IMR-90 (cell line): ENCODE measurements around the gene SREBF2. TPM values are rescaled to one million over a fixed set of nuclear protein-coding genes. Genes with fewer than 3 reads are reported as not detected.
A peak's percentile ranks its signal among the peaks of the same experiment; 100 is the strongest.

ENCODE experiments used
- ATAC-seq: fragments of 200-7000 bp; cut with Tn5 transposase; 2 replicates; pipeline ENCODE4 v1.9.1; 2020; ENCODE audit warnings: low read depth, mild to moderate bottlenecking, moderate library complexity
- BruUV-seq: library from RNA; stranded (reverse); fragments of 400-500 nt; replicated peaks from 2 replicates; lab custom pipeline; 2021; lab: Mats Ljungman, UMichigan
- CTCF ChIA-PET: fragments of 300-600 bp; formaldehyde crosslinking; extraction: SDS; loops from one replicate; lab custom pipeline; 2021; ENCODE audit warnings: antibody characterized with exemption; lab: Yijun Ruan, JAX
- POLR2A ChIA-PET: fragments of 300-600 bp; sonication (Branson Sonifier 250); formaldehyde crosslinking; loops from one replicate; lab custom pipeline; 2022; ENCODE audit warnings: antibody characterized with exemption; ENCODE audit not compliant: unreplicated experiment; lab: Charles Lee
- DNase-seq: peaks from one replicate; pipeline ENCODE4 v3.0.0; 2013
- H2AFZ ChIP-seq: replicated peaks from 2 replicates; pipeline ENCODE3; 2013; ENCODE audit warnings: low read length, mild to moderate bottlenecking; ENCODE audit not compliant: poor library complexity
- H2AK5ac ChIP-seq: 2 replicates; pipeline ENCODE4 v1.6.1; 2013; ENCODE audit warnings: low read depth, low read length, inconsistent platforms
- H2AK9ac ChIP-seq: replicated peaks from 2 replicates; pipeline ENCODE3; 2013; ENCODE audit warnings: mild to moderate bottlenecking, low read depth, low read length, moderate library complexity; ENCODE audit not compliant: poor library complexity
- H2BK120ac ChIP-seq: 2 replicates; pipeline ENCODE4 v1.6.1; 2013; ENCODE audit warnings: low read depth, low read length, inconsistent platforms
- H2BK15ac ChIP-seq: 3 replicates; pipeline ENCODE4 v1.6.1; 2013; ENCODE audit warnings: low read depth, low read length, inconsistent platforms
- H2BK20ac ChIP-seq: 2 replicates; pipeline ENCODE4 v1.6.1; 2013; ENCODE audit warnings: low read depth, mild to moderate bottlenecking, inconsistent platforms, low read length, moderate library complexity
- H2BK5ac ChIP-seq: 2 replicates; pipeline ENCODE4 v1.6.1; 2013; ENCODE audit warnings: mild to moderate bottlenecking, low read depth, low read length, inconsistent platforms; ENCODE audit not compliant: poor library complexity, severe bottlenecking
- H3K14ac ChIP-seq: replicated peaks from 2 replicates; pipeline ENCODE4 v1.6.1; 2013; ENCODE audit warnings: low read depth, low read length, inconsistent platforms
- H3K18ac ChIP-seq: 2 replicates; pipeline ENCODE4 v1.6.1; 2013; ENCODE audit warnings: low read depth, low read length, control low read depth
- H3K23ac ChIP-seq: 2 replicates; pipeline ENCODE4 v1.6.1; 2013; ENCODE audit warnings: low read depth, low read length, inconsistent platforms
- H3K27ac ChIP-seq: 2 replicates; pipeline ENCODE4 v1.5.1; 2013; ENCODE audit warnings: mild to moderate bottlenecking, control low read depth, low read length; ENCODE audit not compliant: insufficient read depth
- H3K27me3 ChIP-seq: 2 replicates; pipeline ENCODE4 v1.6.1; 2013; ENCODE audit warnings: low read length; ENCODE audit not compliant: control insufficient read depth, insufficient read depth
- H3K36me3 ChIP-seq: 2 replicates; pipeline ENCODE4 v1.6.1; 2013; ENCODE audit warnings: low read length, mixed read lengths; ENCODE audit not compliant: control insufficient read depth, insufficient read depth
- H3K4ac ChIP-seq: 2 replicates; pipeline ENCODE4 v1.6.1; 2013; ENCODE audit warnings: low read depth, low read length, inconsistent platforms
- H3K4me1 ChIP-seq: 2 replicates; pipeline ENCODE4 v1.6.1; 2013; ENCODE audit warnings: low read length, mixed read lengths; ENCODE audit not compliant: control insufficient read depth, insufficient read depth
- H3K4me2 ChIP-seq: 2 replicates; pipeline ENCODE4 v1.6.1; 2013; ENCODE audit warnings: low read depth, mild to moderate bottlenecking, control low read depth, low read length, moderate library complexity
- H3K4me3 ChIP-seq: 2 replicates; pipeline ENCODE4 v1.5.1; 2013; ENCODE audit warnings: low read depth, mild to moderate bottlenecking, control low read depth, low read length, moderate library complexity; ENCODE audit not compliant: insufficient read depth
- H3K56ac ChIP-seq: 2 replicates; pipeline ENCODE4 v1.6.1; 2013; ENCODE audit warnings: low read length, inconsistent platforms; ENCODE audit not compliant: insufficient read depth; ENCODE audit errors: extremely low read depth
- H3K79me1 ChIP-seq, 2 experiments: 2 replicates each; pipeline ENCODE4 v1.6.1; 2013; ENCODE audit warnings: low read length in 2 of 2, inconsistent platforms in 1 of 2, low read depth in 1 of 2
- H3K9ac ChIP-seq: 2 replicates; pipeline ENCODE4 v1.6.1; 2013; ENCODE audit warnings: low read depth, low read length, control low read depth
- H3K9me1 ChIP-seq: 2 replicates; pipeline ENCODE4 v1.6.1; 2013; ENCODE audit warnings: low read length, inconsistent platforms; ENCODE audit not compliant: insufficient read depth
- H3K9me3 ChIP-seq: 2 replicates; pipeline ENCODE4 v1.6.1; 2013; ENCODE audit warnings: low read length; ENCODE audit not compliant: control insufficient read depth, insufficient read depth
- H4K20me1 ChIP-seq: 2 replicates; pipeline ENCODE4 v1.6.1; 2013; ENCODE audit warnings: low read length, inconsistent platforms; ENCODE audit not compliant: insufficient read depth
- H4K5ac ChIP-seq: 2 replicates; pipeline ENCODE4 v1.6.1; 2013; ENCODE audit warnings: mild to moderate bottlenecking, low read depth, low read length, control low read depth
- H4K8ac ChIP-seq, 2 experiments: 2 replicates each; pipeline ENCODE4 v1.6.1; 2013; ENCODE audit warnings: low read depth in 2 of 2, low read length in 2 of 2, control low read depth in 1 of 2, inconsistent platforms in 1 of 2
- H4K91ac ChIP-seq: 2 replicates; pipeline ENCODE4 v1.6.1; 2013; ENCODE audit warnings: low read depth, low read length, inconsistent platforms; ENCODE audit not compliant: insufficient read depth
- BHLHE40 ChIP-seq: fragments of 150-350 bp; IDR thresholded peaks from 2 replicates; pipeline ENCODE4 v1.6.1; 2016; ENCODE audit warnings: mild to moderate bottlenecking, low read depth, low read length
- CEBPB ChIP-seq: IDR thresholded peaks from 2 replicates; pipeline ENCODE4 v1.6.1; 2012; ENCODE audit warnings: low read depth, low read length, improper control_type of control experiment
- CHD1 ChIP-seq: IDR thresholded peaks from 2 replicates; pipeline ENCODE4 v1.6.1; 2012; ENCODE audit warnings: low read depth, low read length, improper control_type of control experiment
- FOS ChIP-seq: fragments of 150-350 bp; IDR thresholded peaks from 2 replicates; pipeline ENCODE4 v1.6.1; 2016; ENCODE audit warnings: low read depth, low read length
- MAZ ChIP-seq: IDR thresholded peaks from 2 replicates; pipeline ENCODE4 v1.6.1; 2012; ENCODE audit warnings: low read depth, mild to moderate bottlenecking, low read length, improper control_type of control experiment, moderate library complexity, borderline replicate concordance
- NFE2L2 ChIP-seq: fragments of 150-350 bp; IDR thresholded peaks from 2 replicates; pipeline ENCODE4 v1.6.1; 2016; ENCODE audit warnings: low read depth, mild to moderate bottlenecking, low read length
- RAD21 ChIP-seq: IDR thresholded peaks from 2 replicates; pipeline ENCODE4 v1.6.1; 2012; ENCODE audit warnings: low read length, improper control_type of control experiment
- RCOR1 ChIP-seq: IDR thresholded peaks from 2 replicates; pipeline ENCODE4 v1.6.1; 2012; ENCODE audit warnings: mild to moderate bottlenecking, low read length, improper control_type of control experiment; ENCODE audit not compliant: insufficient replicate concordance
- RFX5 ChIP-seq: IDR thresholded peaks from 2 replicates; pipeline ENCODE4 v1.8.0; 2012; ENCODE audit warnings: low read depth, mild to moderate bottlenecking, low read length, moderate library complexity
- SMC3 ChIP-seq: fragments of 150-350 bp; IDR thresholded peaks from 2 replicates; pipeline ENCODE4 v1.6.1; 2016; ENCODE audit warnings: low read depth, mild to moderate bottlenecking, antibody characterized with exemption, low read length, moderate library complexity
- WGBS, 2 experiments: methylation state at CpG; one replicate each; pipeline versions ENCODE4 v1.1.5 to v1.1.7; 2013; ENCODE audit warnings: missing lambda C conversion rate in 2 of 2; ENCODE audit not compliant: insufficient read length in 1 of 2; ENCODE audit errors: extremely low coverage in 2 of 2; 5-methylcytosine and 5-hydroxymethylcytosine counted together
- dilution Hi-C: fragments of 300-500 bp; cut with HindIII; formaldehyde crosslinking; loops from one replicate; pipeline ENCODE4 v1.14.3; 2018; ENCODE audit warnings: low sequenced_read_pairs; ENCODE audit not compliant: unreplicated experiment
- in situ Hi-C: fragments of 300-500 bp; cut with MboI; formaldehyde crosslinking; loops from 3 replicates; pipeline ENCODE4 v1.14.3; 2019; ENCODE audit warnings: low sequenced_read_pairs, inconsistent platforms, mixed read lengths
- intact Hi-C: fragments of 100-400 bp; cut with micrococcal nuclease; formaldehyde crosslinking; loops from 2 replicates; pipeline ENCODE4 v1.10.0; 2022
- polyA plus RNA-seq, 3 experiments: library from polyadenylated mRNA; depleted of rRNA; stranded (reverse); fragments of >200 nt; gene quantifications; 2 replicates each; pipeline ENCODE4 v1.2.3, GENCODE V29; 2012; ENCODE audit warnings: low replicate concordance in 1 of 3
- total RNA-seq: library from RNA; depleted of rRNA; stranded (reverse); fragments of >200 nt; gene quantifications from 2 replicates; pipeline ENCODE4 v1.2.3, GENCODE V29; 2012
- TF ChIP-seq, protein P1 (sequence below): conservative IDR thresholded peaks from 2 replicates; pipeline ENCODE4 v1.5.1; 2012; ENCODE audit warnings: mild to moderate bottlenecking, low read depth, low read length, improper control_type of control experiment
- TF ChIP-seq, protein P2 (sequence below): fragments of 150-350 bp; IDR thresholded peaks from 2 replicates; pipeline ENCODE4 v1.6.1; 2016; ENCODE audit warnings: low read depth, mild to moderate bottlenecking, low read length, moderate library complexity, borderline replicate concordance
- TF ChIP-seq, protein P3 (sequence below): fragments of 150-350 bp; IDR thresholded peaks from 2 replicates; pipeline ENCODE4 v1.6.1; 2017; ENCODE audit warnings: mild to moderate bottlenecking, antibody characterized with exemption, low read length, low read depth

Gene SREBF2
- total and polyA plus RNA-seq, 2 of the 4 experiments (the other 2 are of a cell fraction) = 8.1 to 47.4 TPM

DNA sequence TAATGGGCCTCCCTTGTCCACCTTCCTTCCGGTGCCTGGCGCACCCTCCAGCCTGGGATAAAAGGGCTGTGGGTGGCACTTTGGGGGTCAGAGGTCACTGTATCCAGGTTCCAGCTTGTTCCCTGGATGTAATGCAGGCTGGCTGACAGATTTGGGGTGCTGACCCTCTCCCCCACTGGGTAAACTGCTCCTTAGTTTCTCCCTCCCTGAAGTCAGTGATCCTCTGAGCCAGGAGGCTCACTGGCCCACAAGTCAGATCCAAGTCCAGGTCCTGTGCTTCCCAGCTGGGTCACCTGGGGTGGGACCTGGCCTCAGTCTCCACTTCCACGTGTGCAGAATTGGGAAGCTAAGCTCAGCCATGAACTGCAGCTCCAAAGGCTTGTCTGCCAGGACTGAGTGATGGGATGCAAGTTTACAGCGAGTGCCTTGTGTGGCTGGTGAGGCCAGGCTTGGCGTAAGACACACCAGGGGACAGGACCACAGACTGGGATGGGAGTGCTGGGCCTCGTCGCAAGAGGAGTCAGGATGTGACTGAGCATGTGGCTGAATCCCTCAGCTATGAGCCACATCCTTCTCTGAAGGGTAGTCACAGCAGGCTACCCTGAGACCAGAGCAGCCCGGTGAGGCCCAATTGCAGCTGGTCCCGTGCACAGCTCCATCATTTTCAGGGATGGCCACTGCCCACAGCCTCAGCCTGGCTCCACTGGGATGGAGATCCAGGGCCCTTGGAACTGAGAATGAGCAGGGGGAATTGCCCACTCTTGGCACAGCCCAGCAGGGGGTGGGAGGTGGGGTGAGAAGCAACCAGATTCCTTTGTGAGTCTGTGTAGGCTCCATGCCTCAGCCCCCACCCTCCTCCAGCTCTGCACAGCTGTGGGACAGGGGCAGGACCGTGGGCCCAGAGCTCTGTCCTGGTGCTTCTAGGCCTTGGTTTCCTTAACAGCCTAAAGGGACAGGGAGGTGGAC, 74.8 kb downstream of the SREBF2 start:
- CTCF ChIA-PET = no interaction called here
- peak; percentile 13 for DNase-seq
- no peaks in the 10 kb centered on the region for H3K9me1 ChIP-seq
- H3K23ac ChIP-seq = no peak overlapping the region
- no peaks in the 10 kb centered on the region for H3K9me3 ChIP-seq
- WGBS, 2 experiments = 71% methylated on average over 4 of the region's 10 CpGs; no CpG with 5 or more reads in 1 of the 2 experiments
- H3K4me1 ChIP-seq = peaks cover 2% of the 10 kb centered on the region; the same call in 1 of the 2 replicates
- H3K9ac ChIP-seq = no peak overlapping the region
- no peak overlapping the region for H2BK20ac ChIP-seq
- H4K20me1 ChIP-seq = peaks cover 7% of the 10 kb centered on the region
- H2AFZ ChIP-seq = no peak overlapping the region
- H2BK120ac ChIP-seq = no peak overlapping the region
- TF ChIP-seq, protein P1, sequence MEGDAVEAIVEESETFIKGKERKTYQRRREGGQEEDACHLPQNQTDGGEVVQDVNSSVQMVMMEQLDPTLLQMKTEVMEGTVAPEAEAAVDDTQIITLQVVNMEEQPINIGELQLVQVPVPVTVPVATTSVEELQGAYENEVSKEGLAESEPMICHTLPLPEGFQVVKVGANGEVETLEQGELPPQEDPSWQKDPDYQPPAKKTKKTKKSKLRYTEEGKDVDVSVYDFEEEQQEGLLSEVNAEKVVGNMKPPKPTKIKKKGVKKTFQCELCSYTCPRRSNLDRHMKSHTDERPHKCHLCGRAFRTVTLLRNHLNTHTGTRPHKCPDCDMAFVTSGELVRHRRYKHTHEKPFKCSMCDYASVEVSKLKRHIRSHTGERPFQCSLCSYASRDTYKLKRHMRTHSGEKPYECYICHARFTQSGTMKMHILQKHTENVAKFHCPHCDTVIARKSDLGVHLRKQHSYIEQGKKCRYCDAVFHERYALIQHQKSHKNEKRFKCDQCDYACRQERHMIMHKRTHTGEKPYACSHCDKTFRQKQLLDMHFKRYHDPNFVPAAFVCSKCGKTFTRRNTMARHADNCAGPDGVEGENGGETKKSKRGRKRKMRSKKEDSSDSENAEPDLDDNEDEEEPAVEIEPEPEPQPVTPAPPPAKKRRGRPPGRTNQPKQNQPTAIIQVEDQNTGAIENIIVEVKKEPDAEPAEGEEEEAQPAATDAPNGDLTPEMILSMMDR = no peak
- no peak for TF ChIP-seq NFE2L2
- TF ChIP-seq RAD21 = no peak
- no peak for TF ChIP-seq BHLHE40
- TF ChIP-seq RFX5 = no peak
- no peak for TF ChIP-seq FOS
- no peak for TF ChIP-seq MAZ
- TF ChIP-seq SMC3 = no peak
- TF ChIP-seq, protein P2, sequence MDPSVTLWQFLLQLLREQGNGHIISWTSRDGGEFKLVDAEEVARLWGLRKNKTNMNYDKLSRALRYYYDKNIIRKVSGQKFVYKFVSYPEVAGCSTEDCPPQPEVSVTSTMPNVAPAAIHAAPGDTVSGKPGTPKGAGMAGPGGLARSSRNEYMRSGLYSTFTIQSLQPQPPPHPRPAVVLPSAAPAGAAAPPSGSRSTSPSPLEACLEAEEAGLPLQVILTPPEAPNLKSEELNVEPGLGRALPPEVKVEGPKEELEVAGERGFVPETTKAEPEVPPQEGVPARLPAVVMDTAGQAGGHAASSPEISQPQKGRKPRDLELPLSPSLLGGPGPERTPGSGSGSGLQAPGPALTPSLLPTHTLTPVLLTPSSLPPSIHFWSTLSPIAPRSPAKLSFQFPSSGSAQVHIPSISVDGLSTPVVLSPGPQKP = no peak
- TF ChIP-seq, protein P3, sequence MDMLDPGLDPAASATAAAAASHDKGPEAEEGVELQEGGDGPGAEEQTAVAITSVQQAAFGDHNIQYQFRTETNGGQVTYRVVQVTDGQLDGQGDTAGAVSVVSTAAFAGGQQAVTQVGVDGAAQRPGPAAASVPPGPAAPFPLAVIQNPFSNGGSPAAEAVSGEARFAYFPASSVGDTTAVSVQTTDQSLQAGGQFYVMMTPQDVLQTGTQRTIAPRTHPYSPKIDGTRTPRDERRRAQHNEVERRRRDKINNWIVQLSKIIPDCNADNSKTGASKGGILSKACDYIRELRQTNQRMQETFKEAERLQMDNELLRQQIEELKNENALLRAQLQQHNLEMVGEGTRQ = no peak
- TF ChIP-seq CHD1 = no peak
- no peak for TF ChIP-seq CEBPB
- no peak for TF ChIP-seq RCOR1
- peaks cover 35% of the 10 kb centered on the region for H3K27me3 ChIP-seq
- POLR2A ChIA-PET = no interaction called here
- H4K91ac ChIP-seq = no peak overlapping the region
- peaks cover 12% of the 10 kb centered on the region; the same call in 1 of the 2 replicates for H3K36me3 ChIP-seq
- H3K4me3 ChIP-seq = no peak overlapping the region
- H3K14ac ChIP-seq = no peak overlapping the region
- H4K5ac ChIP-seq = no peak overlapping the region
- no peak overlapping the region for H3K18ac ChIP-seq
- H2BK5ac ChIP-seq = no peak overlapping the region
- no peak overlapping the region for H3K27ac ChIP-seq
- in situ Hi-C loops = no loop called here
- no peak overlapping the region for H3K56ac ChIP-seq
- no peak overlapping the region for H3K4me2 ChIP-seq
- H3K4ac ChIP-seq = no peak overlapping the region
- ATAC-seq = peak; percentile 6; the same call in 1 of the 2 replicates
- dilution Hi-C loops = no loop called here
- H3K79me1 ChIP-seq = no peaks in the 10 kb centered on the region
- H4K8ac ChIP-seq = no peak overlapping the region
- no peak overlapping the region for H2BK15ac ChIP-seq
- no TSS peak for BruUV-seq
- H2AK5ac ChIP-seq = no peak overlapping the region
- intact Hi-C loops = no loop called here
- peak overlapping the region; percentile 15 for H2AK9ac ChIP-seq
